ENCODE results near the gene REEP6.

- TF ChIP-seq GATA3 (IDR thresholded peaks at IDR 0.05; ENCODE audit: low read depth, low read length) (no peak), GATA2 (IDR thresholded peaks at IDR 0.05; ENCODE audit: low read depth, low read length) (no peak)
Measured at GRCh38 chr19:1491114-1491848, at the start of gene REEP6.

All from SH-SY5Y (cell line).